Sigmoid colon (tissue), 7 donors: ENCODE results near the gene MESD. TPM values are rescaled to one million over a fixed set of nuclear protein-coding genes. Genes with fewer than 3 reads are reported as not detected.
"Not testable (repeated sequence)": the region's sequence is repeated elsewhere in the genome, so short reads cannot be mapped to it uniquely, and the experiment has no call there.

Experiments
- DNase-seq: peaks from one replicate; pipeline ENCODE4 v3.0.0-alpha.2; 2019
- H3K27ac ChIP-seq, 4 donors: fragments of 200-600 bp; sonication (generic); one replicate each; pipeline ENCODE4 v1.5.1; 2016 to 2019; ENCODE audit warnings: mild to moderate bottlenecking in 1 of 4
- H3K27me3 ChIP-seq, 3 donors: fragments of 200-600 bp; sonication (generic); one replicate each; pipeline ENCODE4 v1.5.1; 2019; ENCODE audit warnings: mild to moderate bottlenecking in 1 of 3
- H3K36me3 ChIP-seq, 4 donors: fragments of 200-600 bp; sonication (generic); one replicate each; pipeline ENCODE4 v1.5.1; 2016 to 2019
- H3K4me1 ChIP-seq, 4 donors: fragments of 200-600 bp; sonication (generic); one replicate each; pipeline ENCODE4 v1.5.1; 2017 to 2019
- H3K4me3 ChIP-seq, 4 donors: fragments of 200-600 bp; sonication (generic); one replicate each; pipeline ENCODE4 v1.5.1; 2017 to 2019; ENCODE audit warnings: mild to moderate bottlenecking in 2 of 4, moderate library complexity in 1 of 4
- H3K9me3 ChIP-seq, 4 donors: fragments of 200-600 bp in 3 of 4; sonication (generic) in 3 of 4; one replicate each; pipeline versions ENCODE4 v1.5.1 to v1.6.1; 2013 to 2019
- CTCF ChIP-seq, 4 experiments: fragments of 450-650 bp in 3 of 4; fragments of 200-600 bp in 1 of 4; IDR thresholded peaks; one replicate each; pipeline ENCODE4 v1.5.1; 2016 to 2019; ENCODE audit warnings: antibody characterized with exemption in 4 of 4, mild to moderate bottlenecking in 3 of 4, moderate library complexity in 2 of 4
- EP300 ChIP-seq, 4 donors: sonication (generic); formaldehyde crosslinking; IDR thresholded peaks; one replicate each; pipeline ENCODE4 v1.6.1; 2017; ENCODE audit warnings: antibody characterized with exemption in 4 of 4
- POLR2A ChIP-seq, 2 donors: fragments of 450-650 bp; IDR thresholded peaks; one replicate each; pipeline ENCODE4 v1.6.1; 2016; ENCODE audit warnings: antibody characterized with exemption in 2 of 2, mild to moderate bottlenecking in 2 of 2, moderate library complexity in 2 of 2
- POLR2AphosphoS5 ChIP-seq, 4 donors: sonication (generic); formaldehyde crosslinking; IDR thresholded peaks; one replicate each; pipeline ENCODE4 v1.6.1; 2017; ENCODE audit warnings: antibody characterized with exemption in 4 of 4
- WGBS, 2 donors: extraction: QIAGEN DNeasy Blood & Tissue Kit; methylation state at CpG; one replicate each; pipeline ENCODE4 v1.1.7; 2013; 5-methylcytosine and 5-hydroxymethylcytosine counted together
- intact Hi-C: fragments of 100-400 bp; cut with DNase I; formaldehyde crosslinking; loops from one replicate; pipeline ENCODE4 v1.15.1; 2023
- polyA plus RNA-seq, 3 donors: library from polyadenylated mRNA; stranded (reverse); fragments of 200-250 nt; gene quantifications; one replicate each; pipeline ENCODE4 v1.2.3, GENCODE V29; 2013
- total RNA-seq, 4 donors: library from RNA; depleted of rRNA; stranded (reverse); fragments of >200 nt; gene quantifications; one replicate each; pipeline ENCODE4 v1.1.0, GENCODE V29; 2016
- donor health status: healthy with polysubstance abuse.
- donor health status: Bipolar disorder and iron deficiency.
- donor health status: healthy.

The MESD gene
- total and polyA plus RNA-seq, 7 donors, result 5.4 to 20.8 (median 14.6) TPM

- H3K4me1 ChIP-seq, result no peaks in the 10 kb centered on the region
- no peak overlapping the region for H3K27ac ChIP-seq
- 90 to 93% methylated on average over 2 of the region's 2 CpGs for WGBS, 2 donors
Observed at GRCh38 chr15:80957976-80958375, 31.6 kb downstream of the MESD start.

GRCh38 chr15:80957556-80957955 lies 32.1 kb downstream of the MESD start:
- WGBS, 2 donors, result 79 to 87% methylated on average over 2 of the region's 2 CpGs
- TF ChIP-seq EP300 (IDR thresholded peaks at IDR 0.05) (no peak), POLR2A (IDR thresholded peaks at IDR 0.05) (no peak), POLR2AphosphoS5 (IDR thresholded peaks at IDR 0.05) (no peak), CTCF (IDR thresholded peaks at IDR 0.05) (no peak)
- Histone ChIP-seq H3K4me1 (no peaks in the 10 kb centered on the region), H3K36me3 (peaks cover 0 to 11% (median 0%) of the 10 kb centered on the region in 4 donors), H3K4me3 (no peak overlapping the region), H3K27ac (no peak overlapping the region), H3K27me3 (no peaks in the 10 kb centered on the region), H3K9me3 (no peaks in the 10 kb centered on the region)
- DNase-seq, result no peak
- intact Hi-C loops, result no loop called here

More at GRCh38 chr15:80957976-80958375, 31.6 kb downstream of the MESD start:
- H3K36me3 ChIP-seq, result peaks cover 0 to 11% (median 0%) of the 10 kb centered on the region in 4 donors
- TF ChIP-seq CTCF (IDR thresholded peaks at IDR 0.05) (no peak), EP300 (IDR thresholded peaks at IDR 0.05) (no peak), POLR2A (IDR thresholded peaks at IDR 0.05) (no peak), POLR2AphosphoS5 (IDR thresholded peaks at IDR 0.05) (no peak)
- no peaks in the 10 kb centered on the region for H3K9me3 ChIP-seq
- no peak overlapping the region for H3K4me3 ChIP-seq
- H3K27me3 ChIP-seq, result no peaks in the 10 kb centered on the region
- no peak for DNase-seq
- intact Hi-C loops, result no loop called here

GRCh38 chr15:80955571-80956452 lies 33.8 kb downstream of the MESD start:
- H3K27me3 ChIP-seq, H3K4me1 ChIP-seq, H3K27ac ChIP-seq, H3K9me3 ChIP-seq, intact Hi-C loops, H3K4me3 ChIP-seq, DNase-seq: not testable (repeated sequence)
- peaks cover 0 to 22% (median 5%) of the 10 kb centered on the region in 4 donors for H3K36me3 ChIP-seq
- 88 to 92% methylated on average over 19 of the region's 19 CpGs for WGBS, 2 donors

- WGBS, 2 donors, result 92 to 93% methylated on average over 9 of the region's 9 CpGs
- H3K36me3 ChIP-seq, result peaks cover 0 to 32% (median 16%) of the 10 kb centered on the region in 4 donors
- no peak for DNase-seq
Observed at GRCh38 chr15:80953953-80954778, 35.5 kb downstream of the MESD start.

More at GRCh38 chr15:80953953-80954778, 35.5 kb downstream of the MESD start:
- Histone ChIP-seq H3K9me3 (no peaks in the 10 kb centered on the region), H3K27ac (no peak overlapping the region), H3K4me3 (no peak overlapping the region), H3K4me1 (no peaks in the 10 kb centered on the region), H3K27me3 (no peaks in the 10 kb centered on the region)
- no peak for TF ChIP-seq POLR2AphosphoS5 (IDR thresholded peaks at IDR 0.05)
- TF ChIP-seq EP300 (IDR thresholded peaks at IDR 0.05), result no peak
- TF ChIP-seq POLR2A (IDR thresholded peaks at IDR 0.05), result no peak
- TF ChIP-seq CTCF (IDR thresholded peaks at IDR 0.05), result no peak
- intact Hi-C loops, result no loop called here
